ENCODE measurements around the gene FOXJ3. TPM values are rescaled to one million over a fixed set of nuclear protein-coding genes. Genes with fewer than 3 reads are reported as not detected.

The FOXJ3 gene
- total and polyA plus RNA-seq, 2 of the 4 experiments (the other 2 are of a cell fraction): 16.7 to 30.5 TPM

DNA sequence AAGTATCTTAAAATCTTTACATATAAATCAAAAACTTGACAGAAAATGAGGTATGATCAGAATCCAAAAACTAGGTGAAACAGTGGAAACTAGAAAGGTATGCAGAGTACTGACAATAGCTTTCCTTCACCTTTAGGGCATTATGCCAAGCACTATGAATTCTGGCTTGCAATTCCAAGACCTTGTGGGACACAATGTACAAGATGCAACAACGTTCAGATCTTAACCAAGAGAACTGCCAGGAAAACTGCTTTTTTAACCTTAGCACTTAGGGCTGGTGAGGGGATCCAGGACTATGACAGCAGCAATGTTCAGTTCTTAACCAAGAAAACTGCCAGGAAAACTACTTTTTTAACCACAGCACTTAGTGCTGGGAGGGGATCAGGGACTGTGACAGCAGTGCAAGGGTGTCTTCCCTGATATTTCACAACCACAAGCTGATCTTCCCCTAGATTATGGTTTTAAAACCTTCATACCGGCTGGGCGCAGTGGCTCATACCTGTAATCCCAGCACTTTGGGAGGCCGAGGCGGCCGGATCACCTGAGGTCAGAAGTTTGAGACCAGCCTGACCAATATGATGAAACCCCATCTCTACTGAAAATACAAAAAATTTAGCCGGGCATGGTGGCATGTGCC, 22.3 kb downstream of the FOXJ3 start:
- H4K20me1 ChIP-seq (ENCODE audit: insufficient read depth, low read length): peaks cover 70% of the 10 kb centered on the region
- ATAC-seq (ENCODE audit: low read depth): no peak
- H3K4me3 ChIP-seq (ENCODE audit: insufficient read depth, low read depth, low read length): no peak overlapping the region
- no peak overlapping the region for H2AK5ac ChIP-seq (ENCODE audit: low read depth, low read length)
- H2AK9ac ChIP-seq (replicated peaks; ENCODE audit: low read depth, low read length, poor library complexity): no peak overlapping the region
- no peak for DNase-seq
- H2AFZ ChIP-seq (replicated peaks; ENCODE audit: low read length, poor library complexity): no peak overlapping the region
- H3K23ac ChIP-seq (ENCODE audit: low read depth, low read length): no peak overlapping the region
- H2BK15ac ChIP-seq (ENCODE audit: low read depth, low read length): no peak overlapping the region
- 86% methylated on average over 4 of the region's 7 CpGs; no CpG with 5 or more reads in 1 of the 2 experiments for WGBS, 2 experiments (ENCODE audit: extremely low coverage in 2 of 2, insufficient read length in 1 of 2)
- no peak overlapping the region for H3K9ac ChIP-seq (ENCODE audit: low read depth, low read length)
- H3K27me3 ChIP-seq (ENCODE audit: control insufficient read depth, insufficient read depth, low read length): no peaks in the 10 kb centered on the region
- no peak overlapping the region for H3K56ac ChIP-seq (ENCODE audit: extremely low read depth, insufficient read depth, low read length)
- H3K4me1 ChIP-seq (ENCODE audit: control insufficient read depth, insufficient read depth, low read length): no peaks in the 10 kb centered on the region
- no peak overlapping the region for H2BK120ac ChIP-seq (ENCODE audit: low read depth, low read length)
- in situ Hi-C loops (cut with MboI; ENCODE audit: low sequenced_read_pairs) (no loop called here), intact Hi-C loops (cut with micrococcal nuclease) (no loop called here), dilution Hi-C loops (cut with HindIII; ENCODE audit: low sequenced_read_pairs, unreplicated experiment) (no loop called here)
- peaks cover 23 to 59% of the 10 kb centered on the region in 2 experiments for H3K79me1 ChIP-seq (ENCODE audit: low read depth in 1 of 2, low read length in 2 of 2)
- ChIA-PET CTCF (no interaction called here), POLR2A (ENCODE audit: unreplicated experiment) (no interaction called here)
- H4K5ac ChIP-seq (ENCODE audit: low read depth, low read length): no peak overlapping the region
- BruUV-seq (replicated peaks): no TSS peak
- peaks cover 2% of the 10 kb centered on the region for H3K36me3 ChIP-seq (ENCODE audit: control insufficient read depth, insufficient read depth, low read length)
- no peak overlapping the region for H3K27ac ChIP-seq (ENCODE audit: insufficient read depth, low read length)
- H2BK20ac ChIP-seq (ENCODE audit: low read depth, low read length): no peak overlapping the region
- H3K9me1 ChIP-seq (ENCODE audit: insufficient read depth, low read length): peaks cover 9% of the 10 kb centered on the region
- no peaks in the 10 kb centered on the region for H3K9me3 ChIP-seq (ENCODE audit: control insufficient read depth, insufficient read depth, low read length)
- no peak overlapping the region for H3K14ac ChIP-seq (replicated peaks; ENCODE audit: low read depth, low read length)
- H4K8ac ChIP-seq (ENCODE audit: low read depth in 2 of 2, low read length in 2 of 2): no peak overlapping the region
- H3K18ac ChIP-seq (ENCODE audit: low read depth, low read length): no peak overlapping the region
- H2BK5ac ChIP-seq (ENCODE audit: low read depth, low read length, poor library complexity, severe bottlenecking): no peak overlapping the region
- no peak overlapping the region for H3K4me2 ChIP-seq (ENCODE audit: low read depth, low read length)
- no peak overlapping the region for H3K4ac ChIP-seq (ENCODE audit: low read depth, low read length)
- no peak overlapping the region for H4K91ac ChIP-seq (ENCODE audit: insufficient read depth, low read depth, low read length)
- no peak for TF ChIP-seq BHLHE40 (IDR thresholded peaks at IDR 0.05; ENCODE audit: low read depth, low read length)
- TF ChIP-seq RAD21 (IDR thresholded peaks at IDR 0.05; ENCODE audit: low read length): no peak
- TF ChIP-seq FOS (IDR thresholded peaks at IDR 0.05; ENCODE audit: low read depth, low read length): no peak
- no peak for TF ChIP-seq RFX5 (IDR thresholded peaks at IDR 0.05; ENCODE audit: low read depth, low read length)
- no peak for TF ChIP-seq CHD1 (IDR thresholded peaks at IDR 0.05; ENCODE audit: low read depth, low read length)
- TF ChIP-seq RCOR1 (IDR thresholded peaks at IDR 0.05; ENCODE audit: insufficient replicate concordance, low read length): no peak
- no peak for TF ChIP-seq USF2 (IDR thresholded peaks at IDR 0.05; ENCODE audit: low read depth, low read length)
- TF ChIP-seq MAZ (IDR thresholded peaks at IDR 0.05; ENCODE audit: borderline replicate concordance, low read depth, low read length): no peak
- TF ChIP-seq POLR2A (IDR thresholded peaks at IDR 0.05; ENCODE audit: low read depth, low read length): no peak
- no peak for TF ChIP-seq CEBPB (IDR thresholded peaks at IDR 0.05; ENCODE audit: low read depth, low read length)
- TF ChIP-seq ELK1 (IDR thresholded peaks at IDR 0.05; ENCODE audit: borderline replicate concordance, low read depth, low read length): no peak
- TF ChIP-seq MAFK (IDR thresholded peaks at IDR 0.05; ENCODE audit: low read depth, low read length): no peak
- TF ChIP-seq, protein P1, sequence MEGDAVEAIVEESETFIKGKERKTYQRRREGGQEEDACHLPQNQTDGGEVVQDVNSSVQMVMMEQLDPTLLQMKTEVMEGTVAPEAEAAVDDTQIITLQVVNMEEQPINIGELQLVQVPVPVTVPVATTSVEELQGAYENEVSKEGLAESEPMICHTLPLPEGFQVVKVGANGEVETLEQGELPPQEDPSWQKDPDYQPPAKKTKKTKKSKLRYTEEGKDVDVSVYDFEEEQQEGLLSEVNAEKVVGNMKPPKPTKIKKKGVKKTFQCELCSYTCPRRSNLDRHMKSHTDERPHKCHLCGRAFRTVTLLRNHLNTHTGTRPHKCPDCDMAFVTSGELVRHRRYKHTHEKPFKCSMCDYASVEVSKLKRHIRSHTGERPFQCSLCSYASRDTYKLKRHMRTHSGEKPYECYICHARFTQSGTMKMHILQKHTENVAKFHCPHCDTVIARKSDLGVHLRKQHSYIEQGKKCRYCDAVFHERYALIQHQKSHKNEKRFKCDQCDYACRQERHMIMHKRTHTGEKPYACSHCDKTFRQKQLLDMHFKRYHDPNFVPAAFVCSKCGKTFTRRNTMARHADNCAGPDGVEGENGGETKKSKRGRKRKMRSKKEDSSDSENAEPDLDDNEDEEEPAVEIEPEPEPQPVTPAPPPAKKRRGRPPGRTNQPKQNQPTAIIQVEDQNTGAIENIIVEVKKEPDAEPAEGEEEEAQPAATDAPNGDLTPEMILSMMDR (conservative IDR thresholded peaks at IDR 0.05; ENCODE audit: low read depth, low read length): no peak
- TF ChIP-seq SMC3 (IDR thresholded peaks at IDR 0.05; ENCODE audit: low read depth, low read length): no peak
- no peak for TF ChIP-seq MXI1 (IDR thresholded peaks at IDR 0.05; ENCODE audit: borderline replicate concordance, low read depth, low read length)

Measured in IMR-90 (cell line).